Adrenal gland (tissue), 12 donors: ENCODE data around the gene PDE6B. TPM values are rescaled to one million over a fixed set of nuclear protein-coding genes. Genes with fewer than 3 reads are reported as not detected.

Experiments
- DNase-seq, 7 donors: peaks; one replicate each; pipeline ENCODE4 v3.0.0-alpha.2; 2019 to 2020
- H3K27ac ChIP-seq, 5 donors: fragments of 200-600 bp; sonication (generic) in 4 of 5; 1 replicate in 3 of 5; 2 replicates in 2 of 5; pipeline versions ENCODE4 v1.5.1 to v1.8.0; 2016 to 2020; ENCODE audit warnings: mild to moderate bottlenecking in 1 of 5
- H3K27me3 ChIP-seq: fragments of 200-600 bp; 2 replicates; pipeline ENCODE4 v1.8.0; 2021
- H3K36me3 ChIP-seq, 2 donors: fragments of 200-600 bp; replicated peaks in 1 of 2; 1 replicate in 1 of 2; 2 replicates in 1 of 2; pipeline versions ENCODE4 v1.5.1 to v1.8.0; 2018 to 2022
- H3K4me1 ChIP-seq, 2 donors: fragments of 200-600 bp; replicated peaks in 1 of 2; 1 replicate in 1 of 2; 2 replicates in 1 of 2; pipeline versions ENCODE4 v1.5.1 to v1.8.0; 2018 to 2021
- H3K4me3 ChIP-seq, 4 donors: fragments of 200-600 bp; sonication (generic) in 3 of 4; one replicate each; pipeline ENCODE4 v1.5.1; 2016 to 2018
- H3K9me3 ChIP-seq, 3 donors: fragments of 200-600 bp; sonication (generic) in 1 of 3; replicated peaks in 1 of 3; 1 replicate in 2 of 3; 2 replicates in 1 of 3; pipeline versions ENCODE4 v1.5.1 to v1.8.0; 2016 to 2021
- POLR2A ChIP-seq, 2 donors: fragments of 450-650 bp; IDR thresholded peaks; one replicate each; pipeline ENCODE4 v1.6.1; 2017; ENCODE audit warnings: antibody characterized with exemption in 2 of 2, mild to moderate bottlenecking in 2 of 2, moderate library complexity in 1 of 2
- WGBS, 4 donors: extraction: QIAGEN DNeasy Blood & Tissue Kit in 2 of 4; methylation state at CpG; one replicate each; pipeline versions ENCODE4 v1.1.5 to v1.1.7; 2013 to 2017; 5-methylcytosine and 5-hydroxymethylcytosine counted together
- intact Hi-C, 2 donors: fragments of 100-400 bp; cut with DNase I; formaldehyde crosslinking; loops; one replicate each; pipeline versions ENCODE4 v1.14.1 to v1.15.0; 2022 to 2023
- polyA plus RNA-seq, 3 donors: library from polyadenylated mRNA; stranded (reverse); fragments of 200-250 nt in 2 of 3; fragments of 350-450 nt in 1 of 3; fragmentation: Illumina TruSeq in 1 of 3; extraction: RNeasy Lipid Tissue Mini Kit (QIAGEN cat#74804) in 1 of 3; gene quantifications; one replicate each; pipeline ENCODE4 v1.2.3, GENCODE V29; 2013 to 2014
- total RNA-seq, 9 donors: library from RNA; depleted of rRNA in 4 of 9; stranded (reverse); fragments of >200 nt in 4 of 9; fragments of 120-200 nt in 1 of 9; fragmentation: NEBNext Ultra II Directional in 1 of 9; extraction: Animal tissue kit (Norgen Biotek cat#: 25700) in 1 of 9; gene quantifications; one replicate each; pipeline versions ENCODE4 v1.1.0 to v1.2.4, GENCODE V29; 2013 to 2023
- TF ChIP-seq, protein P1 (sequence below), 6 experiments: fragments of 450-650 bp in 4 of 6; fragments of 200-600 bp in 2 of 6; sonication (generic) in 1 of 6; IDR thresholded peaks; 1 replicate in 5 of 6; 2 replicates in 1 of 6; pipeline versions ENCODE4 v1.5.1 to v1.8.0; 2016 to 2021; ENCODE audit warnings: antibody characterized with exemption in 6 of 6, mild to moderate bottlenecking in 2 of 6, moderate library complexity in 1 of 6
- donor health status: healthy with polysubstance abuse.
- donor health status: Bipolar disorder and iron deficiency.
- donor health status: DM: yes; HTN: yes; CAD: no.
- donor health status: DM: no; HTN: no; CAD: no.
- donor health status: DM: no; HTN: no; CAD: no.
- donor health status: DM: yes; HTN: yes; CAD: no.

Gene PDE6B
- total and polyA plus RNA-seq, 12 donors: 0.68 to 26.6 (median 1.9) TPM; not detected in 2

DNA sequence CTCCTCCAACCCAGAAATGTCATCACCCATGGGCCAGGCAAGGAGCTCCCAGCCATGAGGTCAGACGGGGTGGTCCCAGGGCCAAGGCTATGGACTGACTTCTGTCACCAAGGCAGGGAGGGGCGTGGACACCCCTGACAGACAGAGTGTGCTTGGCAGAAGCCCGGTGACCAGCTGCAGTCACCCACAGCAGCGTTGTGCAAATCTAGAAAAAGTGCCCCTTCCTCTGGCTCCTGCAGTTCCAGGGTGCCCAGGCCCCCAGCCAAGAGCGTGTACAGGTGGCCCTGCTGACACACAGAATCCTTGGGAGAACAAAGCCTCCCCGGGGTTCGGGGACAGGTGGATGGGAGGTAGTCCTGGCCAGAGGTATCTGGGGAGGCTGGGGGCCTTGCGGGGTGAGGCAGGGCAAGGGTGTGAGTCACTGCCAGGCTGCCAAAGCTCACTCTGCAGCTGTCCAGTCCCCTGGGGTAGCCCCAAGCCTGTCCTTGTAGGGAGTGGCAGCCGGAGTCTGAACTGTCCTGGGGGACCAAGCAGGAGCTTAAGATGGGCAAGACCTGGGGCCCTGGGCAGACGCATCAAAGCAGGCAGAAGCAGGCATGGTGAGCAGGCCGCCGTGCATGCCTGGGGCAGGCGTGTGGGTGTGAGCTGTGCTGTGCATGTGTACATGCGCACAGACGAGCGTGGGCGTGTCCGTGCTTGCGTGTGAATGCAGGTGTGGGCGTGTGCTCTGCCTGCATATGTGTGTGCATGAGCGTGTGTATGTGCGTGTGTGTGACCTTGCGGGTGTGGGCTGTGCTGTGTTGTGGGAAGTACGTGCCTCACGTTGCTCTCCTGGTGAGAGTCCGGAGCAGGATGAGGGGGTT is 52.3 kb downstream of the PDE6B start:
- DNase-seq: peak; percentile 42 to 72 (median 66)
- intact Hi-C loops: no loop called here
- Histone ChIP-seq H3K36me3 (peaks cover 0 to 5% of the 10 kb centered on the region in 2 donors), H3K27ac (peak overlapping the region in 2 of 5 donors; percentile 41 to 46), H3K27me3 (no peaks in the 10 kb centered on the region), H3K4me3 (no peak overlapping the region), H3K4me1 (peaks cover 33 to 45% of the 10 kb centered on the region in 2 donors), H3K9me3 (no peaks in the 10 kb centered on the region)
- 51 to 61% (median 56%) methylated on average over 10 to 26 of the region's 26 CpGs for WGBS, 4 donors
- TF ChIP-seq, protein P1, sequence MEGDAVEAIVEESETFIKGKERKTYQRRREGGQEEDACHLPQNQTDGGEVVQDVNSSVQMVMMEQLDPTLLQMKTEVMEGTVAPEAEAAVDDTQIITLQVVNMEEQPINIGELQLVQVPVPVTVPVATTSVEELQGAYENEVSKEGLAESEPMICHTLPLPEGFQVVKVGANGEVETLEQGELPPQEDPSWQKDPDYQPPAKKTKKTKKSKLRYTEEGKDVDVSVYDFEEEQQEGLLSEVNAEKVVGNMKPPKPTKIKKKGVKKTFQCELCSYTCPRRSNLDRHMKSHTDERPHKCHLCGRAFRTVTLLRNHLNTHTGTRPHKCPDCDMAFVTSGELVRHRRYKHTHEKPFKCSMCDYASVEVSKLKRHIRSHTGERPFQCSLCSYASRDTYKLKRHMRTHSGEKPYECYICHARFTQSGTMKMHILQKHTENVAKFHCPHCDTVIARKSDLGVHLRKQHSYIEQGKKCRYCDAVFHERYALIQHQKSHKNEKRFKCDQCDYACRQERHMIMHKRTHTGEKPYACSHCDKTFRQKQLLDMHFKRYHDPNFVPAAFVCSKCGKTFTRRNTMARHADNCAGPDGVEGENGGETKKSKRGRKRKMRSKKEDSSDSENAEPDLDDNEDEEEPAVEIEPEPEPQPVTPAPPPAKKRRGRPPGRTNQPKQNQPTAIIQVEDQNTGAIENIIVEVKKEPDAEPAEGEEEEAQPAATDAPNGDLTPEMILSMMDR (IDR thresholded peaks at IDR 0.05): no peak
- TF ChIP-seq POLR2A (IDR thresholded peaks at IDR 0.05): no peak

DNA sequence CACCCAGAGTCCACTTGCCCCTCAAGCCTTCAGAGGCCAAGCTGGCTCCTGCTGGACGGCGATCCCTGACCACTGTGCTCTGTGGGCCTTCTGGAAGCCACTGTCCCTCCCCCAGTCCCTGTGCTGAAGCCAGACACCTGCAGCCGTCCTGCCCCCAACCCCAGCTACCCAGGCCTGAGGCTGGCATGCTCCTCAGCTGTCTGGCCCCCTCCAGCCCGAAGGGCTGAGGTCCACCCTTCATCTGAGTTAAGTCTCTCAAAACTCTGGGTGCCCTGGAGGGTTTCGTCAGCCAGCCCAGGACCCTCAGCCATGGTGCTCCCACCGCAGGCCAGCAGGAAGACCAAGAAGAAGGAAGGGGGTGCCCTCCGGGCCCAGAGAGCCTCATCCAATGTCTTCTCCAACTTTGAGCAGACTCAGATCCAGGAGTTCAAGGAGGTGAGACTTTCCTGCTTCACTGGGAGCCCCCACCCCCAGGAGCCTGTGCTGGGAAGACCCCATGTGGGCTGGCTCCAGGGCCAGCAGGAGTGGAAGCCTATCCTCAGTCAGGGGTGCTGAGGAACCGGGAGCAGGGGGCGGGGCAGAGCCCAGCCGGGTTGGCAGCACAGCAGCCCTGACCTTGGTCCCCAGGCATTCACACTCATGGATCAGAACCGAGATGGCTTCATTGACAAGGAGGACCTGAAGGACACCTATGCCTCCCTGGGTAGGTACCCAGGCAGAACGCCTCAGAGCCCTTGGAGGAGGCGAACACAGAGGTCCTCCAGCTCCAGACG is 53.1 kb downstream of the PDE6B start:
- intact Hi-C loops: no loop called here
- no peaks in the 10 kb centered on the region for H3K27me3 ChIP-seq
- H3K4me3 ChIP-seq: no peak overlapping the region
- H3K9me3 ChIP-seq: no peaks in the 10 kb centered on the region
- peak overlapping the region in 1 of 5 donors; percentile 41 for H3K27ac ChIP-seq
- H3K36me3 ChIP-seq: no peaks in the 10 kb centered on the region
- TF ChIP-seq, protein P1 (IDR thresholded peaks at IDR 0.05): no peak
- TF ChIP-seq POLR2A (IDR thresholded peaks at IDR 0.05): no peak
- peak in 5 of 7 donors; percentile 34 to 66 (median 61) for DNase-seq
- H3K4me1 ChIP-seq: peaks cover 28 to 37% of the 10 kb centered on the region in 2 donors
- WGBS, 4 donors: 28 to 77% (median 61%) methylated on average over 2 to 14 of the region's 14 CpGs

DNA sequence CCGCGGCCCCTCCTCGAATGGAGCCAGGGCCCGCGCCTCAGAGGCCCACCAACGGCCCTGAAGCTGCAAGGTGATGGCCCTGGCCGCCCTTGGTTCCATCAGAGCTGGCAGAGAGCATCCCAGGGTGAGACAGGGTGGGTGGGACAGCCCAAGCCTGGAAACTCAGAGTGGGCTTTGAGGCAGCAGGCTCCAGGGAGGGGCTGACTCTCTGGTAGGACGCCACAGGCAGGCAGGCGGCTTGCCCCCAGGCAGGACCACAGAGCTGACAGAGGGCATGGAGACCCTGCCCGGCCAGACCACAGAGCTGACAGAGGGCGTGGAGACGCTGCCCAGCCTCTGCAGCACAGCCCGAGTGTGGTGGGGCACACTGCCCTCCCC is 53.7 kb downstream of the PDE6B start:
- TF ChIP-seq, protein P1 (IDR thresholded peaks at IDR 0.05): no peak
- no peak for TF ChIP-seq POLR2A (IDR thresholded peaks at IDR 0.05)
- WGBS, 4 donors: 50 to 74% (median 72%) methylated on average over 2 to 13 of the region's 13 CpGs; no CpG with 5 or more reads in 1 of the 4 donors
- Histone ChIP-seq H3K4me3 (no peak overlapping the region), H3K27me3 (no peaks in the 10 kb centered on the region), H3K27ac (no peak overlapping the region), H3K4me1 (peaks cover 27 to 40% of the 10 kb centered on the region in 2 donors), H3K36me3 (no peaks in the 10 kb centered on the region), H3K9me3 (no peaks in the 10 kb centered on the region)
- intact Hi-C loops: no loop called here
- DNase-seq: peak in 1 of 7 donors; percentile 49

DNA sequence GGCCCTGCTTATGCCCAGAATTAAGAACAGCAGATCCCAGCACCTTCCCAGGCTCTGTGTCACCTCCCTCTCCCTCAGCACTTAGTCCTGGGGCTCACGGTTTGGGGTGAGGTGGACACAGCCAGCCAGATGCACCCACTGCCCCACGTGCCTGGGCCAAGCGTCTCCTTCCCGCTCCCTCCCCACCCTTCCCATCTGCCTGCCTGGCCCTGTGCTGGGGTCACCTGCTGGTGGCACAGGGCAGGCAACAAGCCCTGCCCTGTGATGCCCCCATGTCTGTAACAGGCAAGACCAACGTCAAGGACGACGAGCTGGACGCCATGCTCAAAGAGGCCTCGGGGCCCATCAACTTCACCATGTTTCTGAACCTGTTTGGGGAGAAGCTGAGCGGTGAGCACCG is 54.3 kb downstream of the PDE6B start:
- WGBS, 4 donors: 82 to 90% (median 84%) methylated on average over 3 to 11 of the region's 11 CpGs
- Histone ChIP-seq H3K4me3 (no peak overlapping the region), H3K36me3 (no peaks in the 10 kb centered on the region), H3K27me3 (no peaks in the 10 kb centered on the region), H3K4me1 (peaks cover 27 to 40% of the 10 kb centered on the region in 2 donors), H3K27ac (no peak overlapping the region), H3K9me3 (no peaks in the 10 kb centered on the region)
- no peak for DNase-seq
- intact Hi-C loops: no loop called here
- TF ChIP-seq POLR2A (IDR thresholded peaks at IDR 0.05): no peak
- TF ChIP-seq, protein P1 (IDR thresholded peaks at IDR 0.05): no peak
